Stromal cell of bone marrow (primary cell): ENCODE measurements around the gene TMPRSS11E.
"Not testable (repeated sequence)": the region's sequence is repeated elsewhere in the genome, so short reads cannot be mapped to it uniquely, and the experiment has no call there.

Experiments
- DNase-seq: peaks from one replicate; pipeline ENCODE4 v3.0.0-alpha.2; 2012; ENCODE audit warnings: low read depth

The TMPRSS11E gene

GRCh38 chr4:68462691-68463090 is 15.4 kb downstream of the TMPRSS11E start:
- no peak for DNase-seq

GRCh38 chr4:68463796-68464195 is 16.5 kb downstream of the TMPRSS11E start:
- no peak for DNase-seq

GRCh38 chr4:68465058-68465457 is 17.8 kb downstream of the TMPRSS11E start:
- no peak for DNase-seq

- peak; percentile 69 for DNase-seq
Measured at GRCh38 chr4:68466185-68466584, 18.9 kb downstream of the TMPRSS11E start.

GRCh38 chr4:68466751-68467150 is 19.5 kb downstream of the TMPRSS11E start:
- DNase-seq: no peak

GRCh38 chr4:68469482-68469881 is 22.2 kb downstream of the TMPRSS11E start:
- no peak for DNase-seq

- peak; percentile 44 for DNase-seq
Measured at GRCh38 chr4:68476191-68476590, 28.9 kb downstream of the TMPRSS11E start.

GRCh38 chr4:68489338-68489737 is 42.1 kb downstream of the TMPRSS11E start:
- no peak for DNase-seq

GRCh38 chr4:68490826-68491457 is 43.7 kb downstream of the TMPRSS11E start:
- DNase-seq: no peak

- no peak for DNase-seq
Measured at GRCh38 chr4:68494688-68495087, 47.4 kb downstream of the TMPRSS11E start.

- DNase-seq: peak; percentile 36
Measured at GRCh38 chr4:68498413-68499007, 51.2 kb downstream of the TMPRSS11E start.

- no peak for DNase-seq
Measured at GRCh38 chr4:68499021-68499420, 51.8 kb downstream of the TMPRSS11E start.

- not testable (repeated sequence) for DNase-seq
Measured at GRCh38 chr4:68503462-68503861, 56.2 kb downstream of the TMPRSS11E start.

- DNase-seq: not testable (repeated sequence)
Measured at GRCh38 chr4:68504836-68505235, 57.6 kb downstream of the TMPRSS11E start.

GRCh38 chr4:68505452-68505851 is 58.2 kb downstream of the TMPRSS11E start:
- not testable (repeated sequence) for DNase-seq

GRCh38 chr4:68518889-68519288 is 71.6 kb downstream of the TMPRSS11E start:
- no peak for DNase-seq

- DNase-seq: no peak
Measured at GRCh38 chr4:68520985-68521384, 73.7 kb downstream of the TMPRSS11E start.

GRCh38 chr4:68522232-68522631 is 75.0 kb downstream of the TMPRSS11E start:
- DNase-seq: not testable (repeated sequence)

GRCh38 chr4:68535974-68536373 is 88.7 kb downstream of the TMPRSS11E start:
- DNase-seq: no peak

GRCh38 chr4:68536375-68536774 is 89.1 kb downstream of the TMPRSS11E start:
- DNase-seq: no peak

GRCh38 chr4:68542742-68543141 is 95.5 kb downstream of the TMPRSS11E start:
- not testable (repeated sequence) for DNase-seq
